ENCODE data around the gene STIM1. TPM values are rescaled to one million over a fixed set of nuclear protein-coding genes. Genes with fewer than 3 reads are reported as not detected.

STIM1 gene
- total and polyA plus RNA-seq, 7 donors: 5.3 to 44.8 (median 29.3) TPM

GRCh38 chr11:4027746-4028145, 172.3 kb downstream of the STIM1 start:
- Histone ChIP-seq H3K9me3 (no peaks in the 10 kb centered on the region), H3K36me3 (no peaks in the 10 kb centered on the region), H3K4me1 (peaks cover 0 to 38% (median 35%) of the 10 kb centered on the region in 4 donors), H3K27me3 (no peaks in the 10 kb centered on the region), H3K27ac (peak overlapping the region in 3 of 4 donors; percentile 74 to 84 (median 78)), H3K4me3 (no peak overlapping the region)
- DNase-seq: no peak
- TF ChIP-seq POLR2AphosphoS5 (IDR thresholded peaks at IDR 0.05) (no peak), CTCF (IDR thresholded peaks at IDR 0.05) (no peak), POLR2A (IDR thresholded peaks at IDR 0.05) (no peak), EP300 (IDR thresholded peaks at IDR 0.05) (no peak)
- intact Hi-C loops (cut with DNase I): no loop called here
- WGBS, 2 donors: 64 to 84% methylated on average over 1 of the region's 1 CpG

GRCh38 chr11:4030197-4030596, 174.7 kb downstream of the STIM1 start:
- Histone ChIP-seq H3K27ac (no peak overlapping the region), H3K4me1 (peaks cover 0 to 31% (median 28%) of the 10 kb centered on the region in 4 donors), H3K4me3 (no peak overlapping the region), H3K27me3 (no peaks in the 10 kb centered on the region), H3K9me3 (no peaks in the 10 kb centered on the region), H3K36me3 (no peaks in the 10 kb centered on the region)
- WGBS, 2 donors: 84 to 89% methylated on average over 3 of the region's 3 CpGs
- no peak for DNase-seq
- TF ChIP-seq POLR2AphosphoS5 (IDR thresholded peaks at IDR 0.05): no peak
- no peak for TF ChIP-seq POLR2A (IDR thresholded peaks at IDR 0.05)
- no peak for TF ChIP-seq CTCF (IDR thresholded peaks at IDR 0.05)
- no peak for TF ChIP-seq EP300 (IDR thresholded peaks at IDR 0.05)
- intact Hi-C loops (cut with DNase I): no loop called here

GRCh38 chr11:4032097-4032496, 176.6 kb downstream of the STIM1 start:
- Histone ChIP-seq H3K36me3 (no peaks in the 10 kb centered on the region), H3K4me1 (peaks cover 0 to 13% (median 11%) of the 10 kb centered on the region in 4 donors), H3K4me3 (no peak overlapping the region), H3K27ac (no peak overlapping the region), H3K27me3 (no peaks in the 10 kb centered on the region), H3K9me3 (no peaks in the 10 kb centered on the region)
- DNase-seq: no peak
- intact Hi-C loops (cut with DNase I): no loop called here
- TF ChIP-seq CTCF (IDR thresholded peaks at IDR 0.05): no peak
- TF ChIP-seq POLR2AphosphoS5 (IDR thresholded peaks at IDR 0.05): no peak
- TF ChIP-seq POLR2A (IDR thresholded peaks at IDR 0.05): no peak
- TF ChIP-seq EP300 (IDR thresholded peaks at IDR 0.05): no peak
- 47 to 79% methylated on average over 2 of the region's 2 CpGs for WGBS, 2 donors

- DNase-seq: no peak
- Histone ChIP-seq H3K27me3 (no peaks in the 10 kb centered on the region), H3K36me3 (no peaks in the 10 kb centered on the region), H3K27ac (no peak overlapping the region), H3K4me1 (peaks cover 0 to 9% (median 2%) of the 10 kb centered on the region in 4 donors), H3K4me3 (no peak overlapping the region), H3K9me3 (no peaks in the 10 kb centered on the region)
- intact Hi-C loops (cut with DNase I): no loop called here
- WGBS, 2 donors: 96% methylated on average over 4 of the region's 4 CpGs
- no peak for TF ChIP-seq POLR2A (IDR thresholded peaks at IDR 0.05)
- no peak for TF ChIP-seq EP300 (IDR thresholded peaks at IDR 0.05)
- no peak for TF ChIP-seq CTCF (IDR thresholded peaks at IDR 0.05)
- TF ChIP-seq POLR2AphosphoS5 (IDR thresholded peaks at IDR 0.05): no peak
Measured at GRCh38 chr11:4035985-4036384, 180.5 kb downstream of the STIM1 start.

- no peak overlapping the region for H3K4me3 ChIP-seq
- intact Hi-C loops (cut with DNase I): no loop called here
- no peaks in the 10 kb centered on the region for H3K27me3 ChIP-seq
- H3K9me3 ChIP-seq: no peaks in the 10 kb centered on the region
- no peak overlapping the region for H3K27ac ChIP-seq
- 94 to 96% methylated on average over 3 of the region's 3 CpGs for WGBS, 2 donors
- no peak for DNase-seq
- peaks cover 0 to 12% (median 5%) of the 10 kb centered on the region in 4 donors for H3K4me1 ChIP-seq
- H3K36me3 ChIP-seq: no peaks in the 10 kb centered on the region
- no peak for TF ChIP-seq POLR2AphosphoS5 (IDR thresholded peaks at IDR 0.05)
- no peak for TF ChIP-seq POLR2A (IDR thresholded peaks at IDR 0.05)
- TF ChIP-seq EP300 (IDR thresholded peaks at IDR 0.05): no peak
- TF ChIP-seq CTCF (IDR thresholded peaks at IDR 0.05): no peak
Measured at GRCh38 chr11:4039011-4039410, 183.5 kb downstream of the STIM1 start.

All from sigmoid colon (tissue), 7 donors.